Esophagus squamous epithelium (tissue), 4 donors: ENCODE data around the gene KRTAP4-4.

ENCODE experiments used
- CTCF ChIP-seq, 6 experiments: fragments of 450-650 bp in 4 of 6; fragments of 200-600 bp in 2 of 6; sonication (generic) in 2 of 6; IDR thresholded peaks; one replicate each; pipeline ENCODE4 v1.5.1; 2016 to 2019; ENCODE audit warnings: antibody characterized with exemption in 6 of 6, mild to moderate bottlenecking in 4 of 6, moderate library complexity in 4 of 6
- POLR2A ChIP-seq, 4 donors: fragments of 450-650 bp; IDR thresholded peaks; one replicate each; pipeline ENCODE4 v1.6.1; 2017; ENCODE audit warnings: antibody characterized with exemption in 4 of 4, mild to moderate bottlenecking in 4 of 4, moderate library complexity in 3 of 4

DNA sequence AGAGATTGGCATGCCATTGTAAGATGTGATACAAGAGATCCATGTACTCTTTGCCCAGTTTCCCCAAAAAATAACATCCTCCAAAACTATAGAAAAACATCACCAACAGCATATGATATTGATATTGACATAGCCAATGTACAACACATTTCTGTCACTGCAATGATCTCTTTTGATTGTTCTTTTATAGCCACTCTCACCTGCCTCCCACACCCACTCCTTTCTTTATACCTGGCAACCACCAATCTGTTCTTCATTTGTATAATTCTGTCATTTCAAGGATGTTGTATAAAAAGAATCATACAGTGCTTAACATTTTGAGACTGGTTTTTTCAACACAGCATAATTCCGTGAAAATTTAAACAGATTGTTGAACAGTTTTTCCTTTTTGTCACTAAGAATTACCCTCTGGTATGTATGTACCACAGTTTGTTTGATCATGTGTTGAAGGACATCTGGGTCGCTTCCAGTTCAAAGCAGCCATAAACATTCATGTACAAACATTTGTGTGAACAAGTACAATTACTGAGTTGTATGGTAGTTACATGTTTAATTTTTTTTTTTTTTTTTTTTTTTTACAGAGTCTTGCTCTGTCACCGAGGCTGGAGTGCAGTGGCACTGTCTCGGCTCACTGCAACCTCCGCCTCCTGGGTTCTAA lies 39.0 kb upstream of the KRTAP4-4 start:
- TF ChIP-seq CTCF (IDR thresholded peaks at IDR 0.05) (no peak), POLR2A (IDR thresholded peaks at IDR 0.05) (no peak)
